ENCODE results near the gene GGT5. TPM values are rescaled to one million over a fixed set of nuclear protein-coding genes. Genes with fewer than 3 reads are reported as not detected.

GGT5 gene
- total RNA-seq, 2 experiments from 2014 or later: 0.40 TPM; not detected in 1

Other genes starting within 250 kb of the GGT5 start
- gene GSTT4, start 239.6 kb downstream of the GGT5 start, total RNA-seq: not detected
- 100 to 1,000 TPM in 1 of 2 experiments, 10 to 100 TPM in 1; 92.4 to 143 TPM for gene CABIN1, start 233.8 kb downstream of the GGT5 start, total RNA-seq
- gene SUSD2, start 63.6 kb downstream of the GGT5 start, total RNA-seq: under 1 TPM; 0.52 to 0.96 TPM
- gene SPECC1L, start 25.7 kb upstream of the GGT5 start, total RNA-seq: 10 to 100 TPM; 55.3 to 57.4 TPM
- 10 to 100 TPM; 19.7 to 21.1 TPM for gene ADORA2A, start 182.5 kb upstream of the GGT5 start, total RNA-seq